ENCODE measurements around the gene GLTP. TPM values are rescaled to one million over a fixed set of nuclear protein-coding genes. Genes with fewer than 3 reads are reported as not detected.

GLTP gene
- total and polyA plus RNA-seq, 2 donors (not counting 1 experiment from before 2014, with no cell fraction given) = 51.2 to 67.9 TPM

GRCh38 chr12:109927622-109928021 is 47.3 kb upstream of the GLTP start:
- H3K4me2 ChIP-seq (ENCODE audit: extremely low read depth, insufficient read depth, low read length) = no peak overlapping the region
- H2AFZ ChIP-seq (ENCODE audit: low read length) = no peak overlapping the region
- H3K9ac ChIP-seq (ENCODE audit: insufficient read depth, low read length) = no peak overlapping the region
- no peaks in the 10 kb centered on the region for H3K27me3 ChIP-seq (ENCODE audit: control insufficient read depth, insufficient read depth, low read length)
- H4K20me1 ChIP-seq (ENCODE audit: control insufficient read depth, extremely low read depth, insufficient read depth, low read length) = no peaks in the 10 kb centered on the region
- H3K79me2 ChIP-seq (ENCODE audit: control insufficient read depth, insufficient read depth, low read length) = no peaks in the 10 kb centered on the region
- H3K9me3 ChIP-seq (ENCODE audit: control insufficient read depth, insufficient read depth, low read depth, low read length) = no peaks in the 10 kb centered on the region
- H3K36me3 ChIP-seq (ENCODE audit: control insufficient read depth, insufficient read depth, low read length) = peaks cover 19% of the 10 kb centered on the region
- no peak overlapping the region for H3K4me3 ChIP-seq (replicated peaks in 1 of 4; ENCODE audit: control extremely low read depth in 1 of 4, insufficient read depth in 1 of 4, low read depth in 3 of 4, low read length in 4 of 4)
- TF ChIP-seq, protein P1, sequence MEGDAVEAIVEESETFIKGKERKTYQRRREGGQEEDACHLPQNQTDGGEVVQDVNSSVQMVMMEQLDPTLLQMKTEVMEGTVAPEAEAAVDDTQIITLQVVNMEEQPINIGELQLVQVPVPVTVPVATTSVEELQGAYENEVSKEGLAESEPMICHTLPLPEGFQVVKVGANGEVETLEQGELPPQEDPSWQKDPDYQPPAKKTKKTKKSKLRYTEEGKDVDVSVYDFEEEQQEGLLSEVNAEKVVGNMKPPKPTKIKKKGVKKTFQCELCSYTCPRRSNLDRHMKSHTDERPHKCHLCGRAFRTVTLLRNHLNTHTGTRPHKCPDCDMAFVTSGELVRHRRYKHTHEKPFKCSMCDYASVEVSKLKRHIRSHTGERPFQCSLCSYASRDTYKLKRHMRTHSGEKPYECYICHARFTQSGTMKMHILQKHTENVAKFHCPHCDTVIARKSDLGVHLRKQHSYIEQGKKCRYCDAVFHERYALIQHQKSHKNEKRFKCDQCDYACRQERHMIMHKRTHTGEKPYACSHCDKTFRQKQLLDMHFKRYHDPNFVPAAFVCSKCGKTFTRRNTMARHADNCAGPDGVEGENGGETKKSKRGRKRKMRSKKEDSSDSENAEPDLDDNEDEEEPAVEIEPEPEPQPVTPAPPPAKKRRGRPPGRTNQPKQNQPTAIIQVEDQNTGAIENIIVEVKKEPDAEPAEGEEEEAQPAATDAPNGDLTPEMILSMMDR (conservative IDR thresholded peaks at IDR 0.05 in 1 of 2, IDR thresholded peaks at IDR 0.05 in 1 of 2; ENCODE audit: low read depth in 1 of 2, low read length in 2 of 2) = peak; percentile 66 to 87
- no peak for TF ChIP-seq EZH2 (IDR thresholded peaks at IDR 0.05; ENCODE audit: low read length, missing control alignments)
- peak; percentile 22 to 41 for DNase-seq (ENCODE audit: low read depth in 2 of 2)
- H3K27ac ChIP-seq (ENCODE audit: insufficient read depth, low read length) = no peak overlapping the region
- no peaks in the 10 kb centered on the region for H3K4me1 ChIP-seq (ENCODE audit: control insufficient read depth, extremely low read depth, insufficient read depth, low read length)

DNA sequence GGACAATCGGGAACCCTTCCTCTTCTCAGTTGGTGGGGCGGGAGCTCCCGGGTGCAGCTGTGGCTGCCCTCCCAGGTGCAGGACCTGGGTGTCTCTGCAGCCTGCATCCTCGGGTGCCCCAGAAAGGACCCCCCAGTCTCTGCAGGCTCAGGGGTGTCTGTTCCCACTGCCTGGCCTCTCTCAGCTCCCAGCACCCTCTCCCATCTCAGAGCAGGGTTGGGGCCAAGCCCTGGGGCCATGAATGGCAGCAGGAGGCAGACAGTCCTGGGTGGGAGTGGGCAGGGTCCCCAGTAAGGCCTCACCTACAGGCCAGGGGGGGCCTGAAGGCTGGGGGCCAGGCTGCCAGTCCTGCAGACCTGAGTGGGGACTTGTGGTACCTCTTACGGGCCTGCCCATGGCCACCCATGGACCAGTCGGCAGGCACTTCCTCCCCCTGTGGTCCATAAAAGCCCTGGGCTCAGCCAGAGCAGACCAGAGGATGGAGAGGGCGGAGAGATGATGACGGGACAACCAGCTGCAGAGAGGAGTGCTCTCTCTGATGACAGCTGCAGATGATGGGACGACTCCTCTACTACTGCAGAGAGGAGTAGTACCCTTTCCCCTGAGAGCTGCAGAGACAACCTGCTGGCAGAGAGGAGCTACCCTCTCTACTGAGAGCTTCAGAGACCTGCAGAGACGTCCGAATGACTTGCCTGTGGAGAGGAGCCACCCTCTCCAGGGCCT is 46.3 kb upstream of the GLTP start:
- Histone ChIP-seq H3K4me3 (replicated peaks in 1 of 4; ENCODE audit: control extremely low read depth in 1 of 4, insufficient read depth in 1 of 4, low read depth in 3 of 4, low read length in 4 of 4) (no peak overlapping the region), H3K4me1 (ENCODE audit: control insufficient read depth, extremely low read depth, insufficient read depth, low read length) (no peaks in the 10 kb centered on the region), H3K9ac (ENCODE audit: insufficient read depth, low read length) (no peak overlapping the region), H3K9me3 (ENCODE audit: control insufficient read depth, insufficient read depth, low read depth, low read length) (no peaks in the 10 kb centered on the region), H4K20me1 (ENCODE audit: control insufficient read depth, extremely low read depth, insufficient read depth, low read length) (no peaks in the 10 kb centered on the region), H2AFZ (ENCODE audit: low read length) (no peak overlapping the region), H3K27ac (ENCODE audit: insufficient read depth, low read length) (no peak overlapping the region), H3K36me3 (ENCODE audit: control insufficient read depth, insufficient read depth, low read length) (peaks cover 16% of the 10 kb centered on the region), H3K27me3 (ENCODE audit: control insufficient read depth, insufficient read depth, low read length) (no peaks in the 10 kb centered on the region), H3K79me2 (ENCODE audit: control insufficient read depth, insufficient read depth, low read length) (no peaks in the 10 kb centered on the region), H3K4me2 (ENCODE audit: extremely low read depth, insufficient read depth, low read length) (no peak overlapping the region)
- TF ChIP-seq, protein P1 (conservative IDR thresholded peaks at IDR 0.05 in 1 of 2, IDR thresholded peaks at IDR 0.05 in 1 of 2; ENCODE audit: low read depth in 1 of 2, low read length in 2 of 2) = no peak
- no peak for TF ChIP-seq EZH2 (IDR thresholded peaks at IDR 0.05; ENCODE audit: low read length, missing control alignments)
- DNase-seq (ENCODE audit: low read depth in 2 of 2) = no peak

DNA sequence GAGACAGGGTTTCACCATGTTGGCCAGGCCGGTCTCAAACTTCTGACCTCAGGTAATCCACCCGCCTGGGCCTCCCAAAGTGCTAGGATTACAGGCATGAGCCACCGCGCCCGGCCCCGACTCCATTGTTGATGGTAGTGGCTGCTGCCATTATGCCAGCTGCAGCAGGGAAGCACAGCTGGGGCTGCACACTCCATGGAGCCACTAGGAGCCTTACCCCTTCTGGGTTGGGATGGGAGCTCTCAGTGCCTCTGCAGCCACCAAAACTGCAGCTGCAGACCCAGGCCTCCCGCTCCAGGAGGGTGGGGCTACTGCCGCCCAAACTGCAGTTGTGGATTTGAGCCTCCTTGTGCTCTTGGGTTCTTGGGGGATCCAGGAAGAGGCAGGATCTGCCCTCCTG is 45.7 kb upstream of the GLTP start:
- Histone ChIP-seq H3K27ac (ENCODE audit: insufficient read depth, low read length) (no peak overlapping the region), H3K79me2 (ENCODE audit: control insufficient read depth, insufficient read depth, low read length) (no peaks in the 10 kb centered on the region), H3K4me1 (ENCODE audit: control insufficient read depth, extremely low read depth, insufficient read depth, low read length) (no peaks in the 10 kb centered on the region), H3K9me3 (ENCODE audit: control insufficient read depth, insufficient read depth, low read depth, low read length) (no peaks in the 10 kb centered on the region), H3K4me3 (replicated peaks in 1 of 4; ENCODE audit: control extremely low read depth in 1 of 4, insufficient read depth in 1 of 4, low read depth in 3 of 4, low read length in 4 of 4) (no peak overlapping the region), H3K4me2 (ENCODE audit: extremely low read depth, insufficient read depth, low read length) (no peak overlapping the region), H4K20me1 (ENCODE audit: control insufficient read depth, extremely low read depth, insufficient read depth, low read length) (no peaks in the 10 kb centered on the region), H2AFZ (ENCODE audit: low read length) (no peak overlapping the region), H3K36me3 (ENCODE audit: control insufficient read depth, insufficient read depth, low read length) (peaks cover 13% of the 10 kb centered on the region), H3K27me3 (ENCODE audit: control insufficient read depth, insufficient read depth, low read length) (no peaks in the 10 kb centered on the region), H3K9ac (ENCODE audit: insufficient read depth, low read length) (no peak overlapping the region)
- no peak for DNase-seq (ENCODE audit: low read depth in 2 of 2)
- no peak for TF ChIP-seq EZH2 (IDR thresholded peaks at IDR 0.05; ENCODE audit: low read length, missing control alignments)
- TF ChIP-seq, protein P1 (conservative IDR thresholded peaks at IDR 0.05 in 1 of 2, IDR thresholded peaks at IDR 0.05 in 1 of 2; ENCODE audit: low read depth in 1 of 2, low read length in 2 of 2) = no peak
